HG02870 (cell line): Measurements from ENCODE around the gene IGFBP1.
"Not testable (repeated sequence)": the region's sequence is repeated elsewhere in the genome, so short reads cannot be mapped to it uniquely, and the experiment has no call there.

ENCODE experiments used
- ATAC-seq: cut with Tn5 transposase; IDR thresholded peaks from one replicate; pipeline ENCODE4 v1.9.1; 2021; ENCODE audit warnings: mild to moderate bottlenecking, moderate library complexity; ENCODE audit not compliant: unreplicated experiment

The IGFBP1 gene

GRCh38 chr7:45930967-45931366, 42.7 kb downstream of the IGFBP1 start:
- no peak for ATAC-seq

- ATAC-seq: no peak
Measured at GRCh38 chr7:45937301-45937700, 49.0 kb downstream of the IGFBP1 start.

- no peak for ATAC-seq
Measured at GRCh38 chr7:45937862-45938261, 49.6 kb downstream of the IGFBP1 start.

- no peak for ATAC-seq
Measured at GRCh38 chr7:45938626-45939302, 50.5 kb downstream of the IGFBP1 start.

GRCh38 chr7:45939574-45939973, 51.3 kb downstream of the IGFBP1 start:
- ATAC-seq: no peak

GRCh38 chr7:45940237-45940781, 52.0 kb downstream of the IGFBP1 start:
- ATAC-seq: not testable (repeated sequence)

- ATAC-seq: no peak
Measured at GRCh38 chr7:45940939-45941338, 52.7 kb downstream of the IGFBP1 start.
